GM19025 (cell line): ENCODE data around the gene VIPR1.
A peak's percentile ranks its signal among the peaks of the same experiment; 100 is the strongest.
"Not testable (repeated sequence)": the region's sequence is repeated elsewhere in the genome, so short reads cannot be mapped to it uniquely, and the experiment has no call there.

Experiments
- ATAC-seq: cut with Tn5 transposase; IDR thresholded peaks from one replicate; pipeline ENCODE4 v1.9.1; 2021; ENCODE audit warnings: mild to moderate bottlenecking, low read depth, moderate library complexity; ENCODE audit not compliant: unreplicated experiment

VIPR1 gene

DNA sequence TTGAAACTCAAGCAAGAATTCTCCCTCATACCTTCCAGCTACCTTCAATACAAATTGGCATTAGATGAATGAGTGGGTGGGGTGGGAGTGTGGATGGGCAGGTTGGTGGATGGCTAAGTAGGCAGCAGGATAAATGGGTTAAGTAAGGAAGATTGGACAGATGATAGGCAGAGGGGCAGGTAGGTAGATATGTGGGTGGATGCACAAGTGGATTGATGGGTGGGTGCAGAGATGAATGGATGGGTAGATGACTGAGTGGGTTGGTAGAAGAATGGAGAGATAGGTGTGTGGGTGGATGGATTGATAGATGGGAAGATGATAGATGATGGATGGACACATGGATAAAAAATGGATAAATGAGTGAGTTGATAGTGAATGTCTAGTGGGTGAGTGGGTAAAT is 27.6 kb downstream of the VIPR1 start:
- ATAC-seq, result no peak

DNA sequence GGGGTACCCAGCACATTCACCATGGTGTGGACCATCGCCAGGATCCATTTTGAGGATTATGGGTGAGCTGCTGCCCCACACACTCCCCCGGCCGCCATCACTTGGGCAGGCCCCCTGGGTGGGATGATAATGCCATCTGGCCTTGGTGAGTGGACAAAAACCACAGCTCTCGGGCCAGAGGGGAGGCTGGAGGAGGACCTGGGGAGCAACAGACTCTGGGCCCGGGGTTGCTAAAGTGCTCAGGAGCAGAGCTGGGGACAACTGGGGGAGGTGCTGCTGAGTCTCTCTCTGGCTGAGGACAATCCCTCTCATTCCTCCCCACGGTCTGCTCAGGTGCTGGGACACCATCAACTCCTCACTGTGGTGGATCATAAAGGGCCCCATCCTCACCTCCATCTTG is 29.0 kb downstream of the VIPR1 start:
- no peak for ATAC-seq

- ATAC-seq, result no peak
These were observed 29.8 kb downstream of the VIPR1 start for GRCh38 chr3:42532229-42532628.

- ATAC-seq, result no peak
These were observed 30.9 kb downstream of the VIPR1 start for GRCh38 chr3:42533161-42533897.

GRCh38 chr3:42535981-42536784 is 33.7 kb downstream of the VIPR1 start:
- no peak for ATAC-seq

- ATAC-seq, result no peak
These were observed 34.9 kb downstream of the VIPR1 start for GRCh38 chr3:42537350-42537749.

DNA sequence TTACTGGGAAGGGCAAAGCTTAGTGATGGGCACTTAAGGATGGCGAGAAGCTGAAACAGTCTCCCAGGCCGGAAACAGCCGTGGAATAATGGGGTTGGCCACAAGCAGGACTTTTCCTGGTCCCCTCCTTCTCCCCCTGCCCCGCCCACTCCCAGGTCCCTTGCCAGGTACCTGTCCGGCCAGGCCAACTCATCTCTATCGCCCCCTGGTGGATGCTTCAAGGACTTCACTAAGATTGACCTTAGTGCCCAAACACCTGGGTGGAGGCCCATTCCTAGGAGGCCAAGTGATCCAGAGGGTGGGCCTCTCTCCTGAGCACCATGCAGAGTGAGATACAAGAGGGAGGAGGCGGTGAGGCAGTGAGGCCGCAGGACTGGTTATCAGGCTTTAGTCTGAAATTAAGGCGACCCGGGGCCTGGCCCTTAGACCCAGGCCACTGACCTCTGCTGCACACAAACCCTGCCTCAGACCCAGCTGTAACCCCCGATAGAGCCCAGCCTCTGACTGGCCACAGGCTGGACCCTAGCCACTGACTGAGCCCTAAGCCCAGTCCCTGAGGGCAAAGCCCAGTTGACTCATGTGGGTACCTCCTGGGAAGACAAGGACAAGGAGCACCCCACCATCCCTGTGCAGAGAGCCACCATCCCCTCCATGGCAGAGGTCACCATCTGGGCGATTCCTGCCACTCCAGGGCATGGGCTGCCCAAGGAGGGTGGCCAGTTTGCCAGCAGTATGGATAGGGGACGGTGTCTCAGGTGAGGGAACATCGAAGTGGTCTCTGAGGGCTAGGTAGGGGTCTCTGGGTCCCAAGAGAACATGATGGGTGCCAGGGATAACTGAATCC is 37.6 kb downstream of the VIPR1 start:
- ATAC-seq, result no peak

- ATAC-seq, result no peak
These were observed 38.6 kb downstream of the VIPR1 start for GRCh38 chr3:42541079-42541478.

GRCh38 chr3:42544492-42545283 is 42.2 kb downstream of the VIPR1 start:
- no peak for ATAC-seq

DNA sequence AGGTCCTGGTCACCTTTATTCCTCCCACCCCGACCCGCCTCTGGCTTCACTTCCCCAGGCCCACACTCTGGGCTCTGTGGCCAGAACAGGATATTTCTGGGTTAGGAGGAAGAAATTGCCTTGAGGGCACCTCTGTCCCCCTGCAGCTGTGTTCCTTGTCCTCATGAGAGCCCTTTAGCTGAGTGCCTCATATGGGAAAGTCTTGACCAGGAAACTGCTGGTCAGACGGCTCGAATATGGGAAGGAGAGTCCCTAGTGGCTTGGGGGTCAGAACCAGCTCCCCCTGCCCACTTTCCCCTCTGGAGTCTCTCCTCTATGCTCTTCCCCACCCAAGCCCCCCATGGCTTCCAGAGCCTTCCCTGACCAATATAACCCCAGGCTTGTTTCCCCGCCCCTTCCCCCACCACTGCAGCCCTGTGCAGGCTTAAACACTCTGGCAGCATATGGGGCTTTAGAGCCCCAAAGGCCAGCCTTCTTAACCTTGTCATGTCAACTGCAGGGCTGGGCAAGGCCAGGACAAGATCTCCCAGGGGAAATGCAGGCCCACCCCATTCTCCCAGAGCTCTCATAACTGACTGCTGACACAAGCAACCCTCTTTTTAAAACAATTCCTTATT is 42.9 kb downstream of the VIPR1 start:
- no peak for ATAC-seq

- no peak for ATAC-seq
These were observed 44.3 kb downstream of the VIPR1 start for GRCh38 chr3:42546691-42547213.

GRCh38 chr3:42547401-42547945 is 45.0 kb downstream of the VIPR1 start:
- ATAC-seq, result no peak

GRCh38 chr3:42549131-42549530 is 46.7 kb downstream of the VIPR1 start:
- ATAC-seq, result no peak

DNA sequence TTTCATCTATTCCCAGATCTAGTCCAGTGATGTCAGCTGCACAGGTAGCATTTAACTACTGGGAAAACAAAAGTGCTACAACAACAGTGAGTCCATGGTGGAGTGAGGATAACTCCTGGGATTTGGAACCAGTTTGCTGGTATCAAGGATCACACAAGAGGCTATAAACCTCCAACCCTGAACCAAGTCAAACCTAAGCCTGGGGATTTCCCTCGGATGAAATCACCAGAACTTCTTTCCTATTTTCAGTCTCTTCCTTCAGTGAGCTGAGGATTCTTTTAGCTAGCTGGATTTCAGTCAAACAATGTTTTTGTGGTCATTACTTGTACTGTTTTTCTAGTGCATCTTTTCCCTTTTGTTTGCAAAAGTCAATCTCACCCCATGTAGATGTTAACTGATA is 47.8 kb downstream of the VIPR1 start:
- no peak for ATAC-seq

DNA sequence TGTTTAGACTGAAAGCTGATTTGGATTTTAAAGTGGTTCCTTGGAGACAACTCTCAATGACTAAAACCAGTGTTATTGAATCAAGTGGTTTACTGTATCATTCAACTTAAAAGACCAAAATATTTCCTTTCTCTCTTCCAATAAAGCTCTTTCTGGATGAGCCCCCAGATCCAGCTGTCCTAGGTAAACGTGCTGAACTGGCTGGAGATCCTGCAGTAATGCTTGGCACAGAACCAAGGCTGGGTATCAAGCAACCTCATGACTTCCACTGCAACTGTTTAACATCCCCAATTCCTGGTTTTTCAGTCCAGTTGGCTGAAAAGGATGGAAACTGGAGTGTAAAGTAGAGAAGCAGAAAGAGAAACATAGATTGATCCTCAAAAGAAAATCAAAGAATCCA is 50.4 kb downstream of the VIPR1 start:
- no peak for ATAC-seq

DNA sequence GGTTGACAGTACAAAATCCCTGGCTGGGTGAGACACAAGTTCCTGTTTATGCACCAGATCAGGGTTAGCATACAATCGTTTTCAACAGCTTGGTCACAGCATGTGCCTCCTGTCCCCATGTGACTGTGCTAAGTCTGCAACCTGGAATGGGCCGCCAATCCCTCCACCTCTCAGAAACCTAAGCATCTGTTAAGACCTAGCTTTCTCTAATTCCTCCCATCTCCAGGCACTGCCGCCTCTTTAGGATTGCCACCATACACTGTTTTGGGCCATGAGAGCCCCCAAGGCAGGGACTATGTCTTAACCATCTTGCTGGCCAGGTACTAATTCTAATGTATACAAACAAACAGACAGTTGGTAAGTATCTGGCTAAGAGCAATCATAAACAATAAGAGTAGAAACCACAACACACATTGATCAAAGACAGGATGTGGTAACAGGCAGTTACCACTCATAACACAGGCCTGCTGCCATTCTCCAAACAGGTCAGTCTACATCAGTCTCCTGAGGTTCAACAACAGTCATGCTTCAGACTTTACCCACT is 53.7 kb downstream of the VIPR1 start:
- peak; percentile 67 for ATAC-seq

- not testable (repeated sequence) for ATAC-seq
These were observed 54.4 kb downstream of the VIPR1 start for GRCh38 chr3:42556817-42557216.

- no peak for ATAC-seq
These were observed 55.4 kb downstream of the VIPR1 start for GRCh38 chr3:42557854-42558253.
